H1 (cell line): Measurements from ENCODE around the gene CPA1. TPM values are rescaled to one million over a fixed set of nuclear protein-coding genes. Genes with fewer than 3 reads are reported as not detected.

Experiments
- CTCF ChIA-PET: fragments of 300-600 bp; sonication (Branson Sonifier 250); formaldehyde crosslinking; loops from one replicate; lab custom pipeline; 2021; ENCODE audit not compliant: partially characterized antibody; lab: Charles Lee
- POLR2A ChIA-PET: fragments of 300-600 bp; sonication (Branson Sonifier 250); formaldehyde crosslinking; loops from one replicate; lab custom pipeline; 2021; ENCODE audit warnings: inconsistent platforms; ENCODE audit not compliant: partially characterized antibody; lab: Charles Lee
- DNase-seq, 2 experiments: peaks; one replicate each; pipeline versions ENCODE4 v3.0.0 to v3.0.0-alpha.2; 2010 to 2022; ENCODE audit warnings: low spot score in 2 of 2, low read depth in 1 of 2, mixed read lengths in 1 of 2
- FAIRE-seq: peaks from 2 replicates; lab custom pipeline; 2011; peaks lifted over from hg19 to GRCh38; lab: Jason Lieb, UNC
- H2AFZ ChIP-seq: 2 replicates; pipeline ENCODE4 v1.8.1; 2012; ENCODE audit warnings: low read length, inconsistent platforms
- H2AK5ac ChIP-seq: 2 replicates; pipeline ENCODE4 v1.6.1; 2013; ENCODE audit warnings: low read depth, low read length
- H2BK120ac ChIP-seq: replicated peaks from 2 replicates; pipeline ENCODE3; 2013; ENCODE audit warnings: low read depth, low read length, inconsistent platforms
- H2BK12ac ChIP-seq: 2 replicates; pipeline ENCODE4 v1.6.1; 2013; ENCODE audit warnings: low read depth, low read length
- H2BK15ac ChIP-seq: 2 replicates; pipeline ENCODE4 v1.6.1; 2013; ENCODE audit warnings: low read length
- H2BK20ac ChIP-seq: 2 replicates; pipeline ENCODE4 v1.6.1; 2013; ENCODE audit warnings: low read length
- H2BK5ac ChIP-seq: 2 replicates; pipeline ENCODE4 v1.6.1; 2013; ENCODE audit warnings: low read depth, low read length
- H3K14ac ChIP-seq: 2 replicates; pipeline ENCODE4 v1.6.1; 2013; ENCODE audit warnings: inconsistent platforms; ENCODE audit not compliant: insufficient read length
- H3K18ac ChIP-seq: 2 replicates; pipeline ENCODE4 v1.6.1; 2013; ENCODE audit warnings: low read length; ENCODE audit errors: extremely low read depth
- H3K23ac ChIP-seq: 2 replicates; pipeline ENCODE4 v1.6.1; 2013; ENCODE audit warnings: inconsistent platforms; ENCODE audit not compliant: insufficient read length
- H3K23me2 ChIP-seq: 2 replicates; pipeline ENCODE4 v1.6.1; 2013; ENCODE audit warnings: low read depth, low read length
- H3K27ac ChIP-seq: 2 replicates; pipeline ENCODE4 v1.6.1; 2011; ENCODE audit warnings: low read depth, low read length, inconsistent platforms
- H3K27me3 ChIP-seq, 4 experiments: replicated peaks in 1 of 4; 1 replicate in 1 of 4; 2 replicates in 3 of 4; pipeline versions ENCODE4 v1.6.1 to v1.8.1; 2011 to 2013; ENCODE audit warnings: low read length in 3 of 4, mild to moderate bottlenecking in 3 of 4, inconsistent platforms in 2 of 4, mixed read lengths in 2 of 4, moderate library complexity in 1 of 4; ENCODE audit not compliant: control insufficient read depth in 3 of 4, insufficient read depth in 3 of 4; ENCODE audit errors: extremely low read depth in 1 of 4
- H3K36me3 ChIP-seq, 4 experiments: 2 replicates each; pipeline versions ENCODE4 v1.6.1 to v1.8.1; 2011 to 2013; ENCODE audit warnings: mild to moderate bottlenecking in 4 of 4, low read length in 3 of 4, moderate library complexity in 2 of 4, control low read depth in 1 of 4, inconsistent platforms in 1 of 4; ENCODE audit not compliant: insufficient read depth in 4 of 4, control insufficient read depth in 2 of 4
- H3K4ac ChIP-seq: replicated peaks from 2 replicates; pipeline ENCODE3; 2013; ENCODE audit warnings: low read length, low read depth, mixed read lengths, inconsistent platforms; ENCODE audit not compliant: insufficient read length
- H3K4me1 ChIP-seq, 4 experiments: replicated peaks in 1 of 4; 1 replicate in 1 of 4; 2 replicates in 3 of 4; pipeline versions ENCODE4 v1.6.1 to v1.8.1; 2011 to 2013; ENCODE audit warnings: low read length in 3 of 4, inconsistent platforms in 2 of 4, mixed read lengths in 1 of 4; ENCODE audit not compliant: insufficient read depth in 4 of 4, control insufficient read depth in 3 of 4
- H3K4me2 ChIP-seq, 2 experiments: 2 replicates each; pipeline versions ENCODE4 v1.6.1 to v1.8.1; 2011 to 2013; ENCODE audit warnings: low read depth in 2 of 2, low read length in 2 of 2, control low read depth in 1 of 2, inconsistent platforms in 1 of 2, mild to moderate bottlenecking in 1 of 2; ENCODE audit not compliant: insufficient read depth in 1 of 2
- H3K4me3 ChIP-seq, 4 experiments: fragments of 200-600, 300-600 bp in 1 of 4; sonication (generic), shearing (Covaris generic), sonication (Bioruptor Twin) in 1 of 4; 2 replicates each; pipeline versions ENCODE4 v1.5.1 to v1.8.1; 2011 to 2016; ENCODE audit warnings: low read length in 4 of 4, low read depth in 3 of 4, control low read depth in 2 of 4, inconsistent platforms in 2 of 4, mild to moderate bottlenecking in 2 of 4, mixed read lengths in 1 of 4, moderate library complexity in 1 of 4; ENCODE audit not compliant: insufficient read depth in 2 of 4; ENCODE audit errors: extremely low read depth in 1 of 4
- H3K56ac ChIP-seq: replicated peaks from 2 replicates; pipeline ENCODE3; 2013; ENCODE audit warnings: low read depth, mild to moderate bottlenecking, mixed read lengths, low read length, inconsistent platforms; ENCODE audit not compliant: insufficient read length
- H3K79me1 ChIP-seq: 2 replicates; pipeline ENCODE4 v1.6.1; 2013; ENCODE audit warnings: low read depth, low read length, control low read depth
- H3K79me2 ChIP-seq, 2 experiments: 2 replicates each; pipeline versions ENCODE4 v1.6.1 to v1.8.1; 2012 to 2013; ENCODE audit warnings: low read length in 2 of 2, mild to moderate bottlenecking in 2 of 2, inconsistent platforms in 1 of 2; ENCODE audit not compliant: insufficient read depth in 2 of 2, control insufficient read depth in 1 of 2
- H3K9ac ChIP-seq, 4 experiments: replicated peaks in 1 of 4; 1 replicate in 1 of 4; 2 replicates in 3 of 4; pipeline versions ENCODE4 v1.6.1 to v1.8.1; 2011 to 2013; ENCODE audit warnings: low read depth in 3 of 4, low read length in 3 of 4, control low read depth in 2 of 4, mild to moderate bottlenecking in 2 of 4, moderate library complexity in 2 of 4, inconsistent platforms in 1 of 4; ENCODE audit errors: extremely low read depth in 1 of 4
- H3K9me3 ChIP-seq, 2 experiments: 2 replicates each; pipeline versions ENCODE4 v1.6.1 to v1.8.1; 2012 to 2013; ENCODE audit warnings: mild to moderate bottlenecking in 2 of 2, moderate library complexity in 2 of 2, control low read depth in 1 of 2, inconsistent platforms in 1 of 2, low read depth in 1 of 2, low read length in 1 of 2, mixed read lengths in 1 of 2; ENCODE audit not compliant: insufficient read depth in 2 of 2
- H4K20me1 ChIP-seq, 2 experiments: replicated peaks in 1 of 2; 2 replicates each; pipeline versions ENCODE3 to v1.8.1; 2011 to 2013; ENCODE audit warnings: inconsistent platforms in 2 of 2, low read length in 2 of 2, mild to moderate bottlenecking in 1 of 2; ENCODE audit not compliant: insufficient read depth in 2 of 2, control insufficient read depth in 1 of 2
- H4K5ac ChIP-seq: 2 replicates; pipeline ENCODE4 v1.6.1; 2013; ENCODE audit warnings: low read length, low read depth, mixed read lengths, inconsistent platforms; ENCODE audit not compliant: insufficient read length
- H4K8ac ChIP-seq: 2 replicates; pipeline ENCODE4 v1.8.0; 2013; ENCODE audit warnings: mild to moderate bottlenecking, moderate library complexity, low read length, inconsistent platforms; ENCODE audit not compliant: insufficient read depth; ENCODE audit errors: extremely low read depth
- H4K91ac ChIP-seq: replicated peaks from 2 replicates; pipeline ENCODE3; 2013; ENCODE audit warnings: low read length, mixed read lengths, inconsistent platforms; ENCODE audit not compliant: insufficient read length
- BCL11A ChIP-seq, 2 experiments: IDR thresholded peaks; one replicate each; pipeline ENCODE4 v1.6.1; 2011; ENCODE audit warnings: low read depth in 2 of 2, low read length in 2 of 2, mild to moderate bottlenecking in 2 of 2
- EGR1 ChIP-seq: IDR thresholded peaks from 2 replicates; pipeline ENCODE4 v1.6.1; 2011; ENCODE audit warnings: low read depth, low read length, borderline replicate concordance
- POLR2A ChIP-seq, 2 experiments: IDR thresholded peaks; 1 replicate in 1 of 2; 2 replicates in 1 of 2; pipeline ENCODE4 v1.6.1; 2011; ENCODE audit warnings: low read depth in 2 of 2, low read length in 2 of 2, mild to moderate bottlenecking in 2 of 2; ENCODE audit errors: control extremely low read depth in 1 of 2
- SAP30 ChIP-seq: fragments of 300-600 bp; sonication (generic); IDR thresholded peaks from 2 replicates; pipeline ENCODE4 v1.7.1; 2012; ENCODE audit warnings: low read length, moderate library complexity, mild to moderate bottlenecking, inconsistent platforms; ENCODE audit not compliant: insufficient read depth, insufficient replicate concordance
- SIX5 ChIP-seq: IDR thresholded peaks from 2 replicates; pipeline ENCODE4 v1.6.1; 2011; ENCODE audit warnings: mild to moderate bottlenecking, low read depth, low read length
- SP2 ChIP-seq: IDR thresholded peaks from 2 replicates; pipeline ENCODE4 v1.6.1; 2012; ENCODE audit warnings: mild to moderate bottlenecking, low read length, inconsistent platforms
- WGBS, 2 experiments: shearing (Covaris generic) in 1 of 2; methylation state at CpG; one replicate each; pipeline versions ENCODE4 v1.1.6 to v1.1.7; 2013 to 2015; ENCODE audit warnings: low lambda C conversion rate in 2 of 2, mixed read lengths in 2 of 2, inconsistent platforms in 1 of 2, low coverage in 1 of 2, missing lambda C conversion rate in 1 of 2; ENCODE audit not compliant: insufficient replicate concordance in 2 of 2, insufficient coverage in 1 of 2, insufficient read length in 1 of 2; ENCODE audit errors: extremely low coverage in 1 of 2, missing lambda C conversion rate in 1 of 2; 5-methylcytosine and 5-hydroxymethylcytosine counted together
- polyA plus RNA-seq, 7 experiments: library from polyadenylated mRNA; depleted of rRNA in 3 of 7; stranded (reverse) in 5 of 7; unstranded in 2 of 7; fragments of >200 nt in 5 of 7; fragments of 200-250 nt in 2 of 7; gene quantifications; 1 replicate in 5 of 7; 2 replicates in 1 of 7; 4 replicates in 1 of 7; pipeline versions ENCODE4 v1.2.1 to v1.2.3, GENCODE V29; 2011 to 2013; ENCODE audit warnings: missing spikeins in 2 of 7, mixed read lengths in 2 of 7
- total RNA-seq: library from RNA; stranded (reverse); fragmentation: NEBNext Ultra II Directional; extraction: Animal tissue kit (Norgen Biotek cat#: 25700); gene quantifications from 2 replicates; pipeline ENCODE4 v1.2.1, GENCODE V29; 2021

The CPA1 gene
- total and polyA plus RNA-seq, 2 of the 8 experiments (the other 6 are each of a cell fraction or from before 2014, with no cell fraction given) = not detected

- no peak overlapping the region for H3K9ac ChIP-seq
- no peaks in the 10 kb centered on the region for H4K20me1 ChIP-seq
- H3K79me2 ChIP-seq = no peaks in the 10 kb centered on the region
- H2BK5ac ChIP-seq = no peak overlapping the region
- no peak overlapping the region for H3K23ac ChIP-seq
- H3K9me3 ChIP-seq = 0 out of 4 replicates have a peak, but pooled peaks cover 0 to 6% of the 10 kb centered on the region in 2 experiments
- H3K27ac ChIP-seq = no peak overlapping the region
- no peak overlapping the region for H2BK120ac ChIP-seq
- H2BK20ac ChIP-seq = no peak overlapping the region
- DNase-seq (no peak), FAIRE-seq (no peak)
- H2AK5ac ChIP-seq = no peak overlapping the region
- peak overlapping the region; percentile 65; the same call in 1 of the 2 replicates for H2BK15ac ChIP-seq
- no peaks in the 10 kb centered on the region for H3K27me3 ChIP-seq
- no peak overlapping the region for H2AFZ ChIP-seq
- no peak overlapping the region for H4K91ac ChIP-seq
- H4K5ac ChIP-seq = no peak overlapping the region
- peaks cover 5 to 11% (median 10%) of the 10 kb centered on the region in 4 experiments for H3K4me1 ChIP-seq
- no peaks in the 10 kb centered on the region for H3K79me1 ChIP-seq
- no peak overlapping the region for H3K4me2 ChIP-seq
- no peaks in the 10 kb centered on the region for H3K36me3 ChIP-seq
- no peak overlapping the region for H3K4me3 ChIP-seq
- POLR2A ChIA-PET = no interaction called here
- CTCF ChIA-PET = interaction anchor here (0.8 kb wide), 1 partner anchor 22 kb away, joined by 3 read pairs; no protein-coding TSS in a partner anchor
- TF ChIP-seq BCL11A (IDR thresholded peaks at IDR 0.05; ENCODE audit: low read depth in 2 of 2, low read length in 2 of 2) = no peak
- TF ChIP-seq SIX5 = no peak
- no peak for TF ChIP-seq EGR1
- no peak for TF ChIP-seq SP2
- no peak for TF ChIP-seq POLR2A (IDR thresholded peaks at IDR 0.05; ENCODE audit: control extremely low read depth in 1 of 2, low read depth in 2 of 2, low read length in 2 of 2)
- TF ChIP-seq SAP30 = no peak
- H3K56ac ChIP-seq = no peak overlapping the region
- H3K18ac ChIP-seq = no peak overlapping the region
- no peak overlapping the region for H2BK12ac ChIP-seq
- H3K14ac ChIP-seq = no peak overlapping the region
- no peak overlapping the region for H4K8ac ChIP-seq
- WGBS, 2 experiments = 87% methylated on average over 5 of the region's 5 CpGs; no CpG with 5 or more reads in 1 of the 2 experiments
- no peak overlapping the region for H3K4ac ChIP-seq
- no peaks in the 10 kb centered on the region for H3K23me2 ChIP-seq
Measured at GRCh38 chr7:130359276-130359857, 20.9 kb upstream of the CPA1 start.
